Stimulated activated CD4-positive, alpha-beta T cell treated with anti-CD3 and anti-CD28 coated beads, TNF-alpha, amount 100 ng/mL, for 48 hours (primary cell): ENCODE results near the gene MAGI2.

Source experiments
- DNase-seq, 3 donors: peaks; one replicate each; pipeline ENCODE4 v3.0.0-alpha.2; 2020; ENCODE audit warnings: low read depth in 3 of 3

The MAGI2 gene

DNA sequence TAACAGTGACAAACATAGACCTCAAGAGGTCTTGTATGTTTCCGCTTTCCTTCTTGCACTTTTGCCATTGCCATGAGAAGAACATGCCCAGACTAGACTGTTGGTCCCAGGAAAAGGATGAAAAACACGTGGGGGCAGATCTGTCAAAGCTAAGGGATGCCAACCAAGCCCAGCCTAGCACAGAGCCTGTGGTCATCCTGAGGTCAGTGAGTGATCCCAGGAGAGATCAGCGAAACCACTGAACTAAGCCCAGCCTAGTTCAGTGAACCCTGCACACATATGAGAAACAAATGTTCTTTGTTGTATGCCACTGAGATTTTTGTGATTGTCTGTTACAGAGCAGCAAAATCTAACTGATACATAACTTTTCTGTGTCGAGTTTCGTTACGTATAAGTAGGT is 718.8 kb downstream of the MAGI2 start:
- DNase-seq, result no peak

DNA sequence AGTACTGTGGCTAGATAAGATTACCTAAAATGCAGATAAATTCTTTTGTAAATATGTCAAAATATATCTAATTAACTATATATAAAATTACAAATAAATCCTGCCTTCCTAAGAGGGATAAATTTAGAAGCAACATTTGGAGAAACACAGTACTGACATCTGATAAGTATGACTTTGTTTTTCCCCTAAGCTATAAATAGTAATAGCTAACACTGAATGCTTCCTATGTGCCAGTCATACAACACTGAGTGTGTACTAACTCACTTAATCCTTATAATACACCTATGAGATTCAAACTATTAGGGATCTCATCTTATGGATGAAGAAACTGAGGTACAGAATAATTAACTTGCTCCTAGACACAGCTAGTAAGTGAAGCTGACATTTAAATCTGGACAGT is 733.4 kb downstream of the MAGI2 start:
- no peak for DNase-seq

DNA sequence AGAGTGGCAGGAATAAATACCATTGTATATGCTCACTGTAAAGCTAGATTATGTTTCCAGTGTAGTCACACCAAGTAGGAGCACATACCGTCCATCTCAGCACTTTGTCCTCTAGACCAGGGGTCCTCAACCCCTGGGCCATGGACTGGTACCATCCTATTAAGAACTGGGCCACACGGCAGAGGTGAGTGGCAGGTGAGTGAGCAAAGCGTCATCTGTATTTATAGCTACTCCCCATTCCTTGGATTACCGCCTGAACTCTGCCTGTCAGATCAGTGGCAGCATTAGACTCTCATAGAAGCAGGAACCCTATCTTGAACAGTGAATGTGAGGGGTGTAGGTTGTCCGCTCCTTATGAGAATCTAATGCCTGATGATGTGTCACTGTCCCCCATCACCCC is 735.3 kb downstream of the MAGI2 start:
- no peak for DNase-seq

GRCh38 chr7:78716876-78717275 is 736.6 kb downstream of the MAGI2 start:
- DNase-seq, result no peak

- DNase-seq, result no peak
These were observed 739.1 kb downstream of the MAGI2 start for GRCh38 chr7:78714356-78714755.

DNA sequence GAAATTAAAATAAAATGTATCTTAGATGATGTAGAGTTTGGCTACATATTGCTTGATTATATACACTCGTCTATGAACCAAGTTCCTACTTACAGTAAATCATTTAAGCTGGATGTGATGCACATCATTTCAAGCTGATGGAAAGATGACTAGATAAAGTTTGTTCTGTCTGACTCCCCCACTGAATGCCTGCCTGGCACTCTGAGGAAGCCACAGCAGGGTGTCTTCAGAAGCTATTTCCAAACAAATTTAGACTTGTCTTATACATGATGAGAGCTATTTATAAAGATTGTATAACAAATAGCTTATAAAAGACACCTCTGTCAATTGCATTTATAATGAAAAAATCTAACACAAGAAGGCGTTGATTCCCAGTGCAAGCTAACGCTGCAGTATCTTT is 741.4 kb downstream of the MAGI2 start:
- DNase-seq, result no peak

DNA sequence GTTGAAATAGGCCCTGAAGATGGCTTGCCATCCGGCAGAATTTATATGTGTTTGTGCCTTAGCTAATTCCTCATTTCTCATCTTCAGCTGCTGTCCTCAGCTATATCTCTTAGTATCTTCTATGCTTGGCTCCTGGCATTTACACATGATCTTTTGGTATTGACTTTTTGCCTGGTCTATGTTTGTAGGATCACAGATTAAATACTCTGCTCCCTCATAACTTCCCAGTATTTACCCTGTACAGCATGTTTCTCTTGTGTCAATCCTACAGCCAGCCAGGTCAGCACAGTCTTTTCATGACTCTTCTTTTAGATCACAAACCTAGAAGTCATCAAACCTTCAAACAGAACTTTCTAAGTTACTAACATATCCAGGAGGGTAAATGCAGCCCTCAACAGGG is 743.8 kb downstream of the MAGI2 start:
- DNase-seq, result no peak

DNA sequence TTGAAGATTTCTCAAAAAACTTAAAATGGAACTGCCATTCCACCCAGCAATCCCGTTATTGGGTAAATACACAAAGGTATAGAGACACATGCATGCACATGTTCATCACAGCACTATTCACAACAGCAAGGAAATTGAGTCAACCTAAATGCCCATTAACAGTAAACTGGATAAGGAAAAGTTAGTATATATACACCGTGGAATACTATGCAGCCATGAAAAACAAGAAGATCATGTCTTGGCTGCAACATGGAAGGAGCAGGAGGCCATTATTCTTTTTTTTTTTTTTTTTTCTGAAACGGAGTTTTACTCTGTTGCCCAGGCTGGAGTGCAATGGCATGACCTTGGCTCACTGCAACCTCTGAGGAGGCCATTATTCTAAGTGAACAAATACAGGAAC is 749.0 kb downstream of the MAGI2 start:
- no peak for DNase-seq

DNA sequence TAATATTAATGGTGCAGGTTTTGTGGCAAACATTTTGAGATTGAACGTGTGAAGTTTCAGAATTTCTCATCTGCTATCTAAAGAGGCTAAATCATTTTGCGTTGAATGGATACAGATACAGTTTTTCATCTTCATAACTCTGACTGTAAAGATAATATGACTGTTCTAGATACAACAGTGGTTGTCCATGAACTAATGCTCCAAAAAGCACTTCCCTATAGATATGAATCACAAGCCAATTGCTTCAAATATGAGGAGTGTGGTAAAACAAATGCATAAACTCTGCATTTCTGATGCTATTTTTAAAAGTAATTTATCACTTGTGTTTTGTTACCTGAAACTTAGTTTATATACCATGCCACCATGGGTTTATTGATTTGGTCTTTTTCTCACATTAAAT is 750.1 kb downstream of the MAGI2 start:
- no peak for DNase-seq

- no peak for DNase-seq
These were observed 750.7 kb downstream of the MAGI2 start for GRCh38 chr7:78702770-78703169.

DNA sequence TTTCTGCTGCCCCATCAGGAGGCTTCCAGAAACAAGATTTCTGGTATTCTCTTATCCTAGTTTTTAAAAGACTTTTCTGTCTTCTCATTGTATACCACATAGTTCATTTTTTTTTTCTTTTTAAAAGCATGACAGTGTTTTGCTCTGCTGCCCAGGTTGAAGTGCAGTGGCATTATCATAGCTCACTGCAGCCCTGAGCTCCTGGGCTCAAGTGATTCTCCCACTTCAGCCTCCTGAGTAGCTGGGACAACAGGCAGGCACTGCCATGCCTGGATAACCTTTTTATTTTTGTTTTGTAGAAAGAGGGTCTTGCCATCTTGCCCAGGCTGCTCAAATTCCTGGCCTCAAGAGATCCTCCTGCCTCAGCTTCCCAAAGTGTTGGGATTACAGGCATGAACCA is 757.6 kb downstream of the MAGI2 start:
- DNase-seq, result no peak

DNA sequence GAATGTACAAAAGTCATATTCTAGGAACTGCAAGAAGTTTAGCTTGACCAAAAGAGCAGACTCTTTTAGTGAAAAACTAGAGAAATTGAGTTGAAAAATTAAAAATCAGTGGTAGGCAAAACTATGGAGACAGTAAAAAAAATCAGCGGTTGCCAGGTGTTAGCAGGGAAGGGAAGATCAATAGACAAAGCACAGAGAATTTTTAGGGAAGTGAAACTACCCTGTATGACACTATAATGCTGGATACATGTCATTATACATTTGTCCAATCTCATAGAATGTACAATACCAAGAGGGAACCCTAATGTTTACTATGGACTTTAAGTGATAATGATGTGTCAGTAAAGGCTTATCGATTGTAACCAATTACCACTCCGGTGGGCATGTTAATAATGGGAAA is 761.9 kb downstream of the MAGI2 start:
- DNase-seq, result no peak

- no peak for DNase-seq
These were observed 763.3 kb downstream of the MAGI2 start for GRCh38 chr7:78690174-78690573.

GRCh38 chr7:78688376-78688775 is 765.1 kb downstream of the MAGI2 start:
- no peak for DNase-seq

DNA sequence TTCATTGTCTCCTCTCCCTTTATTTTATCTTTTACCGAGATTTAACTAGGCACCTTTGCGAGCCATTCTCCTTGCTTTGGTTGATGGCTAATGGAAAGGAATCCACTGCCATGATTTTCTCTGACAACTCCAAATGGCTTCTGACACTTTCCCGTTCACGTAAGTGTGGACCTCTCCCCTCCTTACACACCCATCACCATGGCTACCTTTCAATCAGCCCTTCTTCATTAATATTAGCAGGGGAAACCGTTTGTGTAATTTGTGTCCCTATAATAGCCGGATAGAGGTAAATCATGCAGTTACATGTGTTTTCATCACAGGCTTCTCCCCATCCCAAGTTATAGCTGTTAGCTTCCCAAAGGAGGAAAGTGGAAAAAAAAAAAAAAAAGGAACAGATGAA is 767.3 kb downstream of the MAGI2 start:
- no peak for DNase-seq

DNA sequence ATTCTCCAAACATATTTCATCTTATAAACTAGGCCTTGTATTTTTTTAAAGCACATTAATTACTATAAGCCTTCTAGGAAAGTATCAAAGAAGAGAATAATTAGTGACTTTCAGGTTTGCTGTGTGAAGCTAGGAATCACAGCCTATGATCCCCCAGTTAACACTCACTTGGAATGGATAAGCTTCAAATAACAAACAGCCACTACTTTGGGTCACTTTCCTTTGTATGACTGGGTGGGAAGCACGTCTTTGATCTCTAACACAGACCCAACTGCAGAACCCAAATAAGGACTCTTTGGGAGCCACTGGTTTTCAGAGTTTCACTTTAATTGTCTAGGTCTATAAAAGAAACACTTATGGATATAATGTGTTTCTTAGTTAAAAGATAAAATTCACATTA is 769.3 kb downstream of the MAGI2 start:
- no peak for DNase-seq

GRCh38 chr7:78683566-78683965 is 769.9 kb downstream of the MAGI2 start:
- no peak for DNase-seq

DNA sequence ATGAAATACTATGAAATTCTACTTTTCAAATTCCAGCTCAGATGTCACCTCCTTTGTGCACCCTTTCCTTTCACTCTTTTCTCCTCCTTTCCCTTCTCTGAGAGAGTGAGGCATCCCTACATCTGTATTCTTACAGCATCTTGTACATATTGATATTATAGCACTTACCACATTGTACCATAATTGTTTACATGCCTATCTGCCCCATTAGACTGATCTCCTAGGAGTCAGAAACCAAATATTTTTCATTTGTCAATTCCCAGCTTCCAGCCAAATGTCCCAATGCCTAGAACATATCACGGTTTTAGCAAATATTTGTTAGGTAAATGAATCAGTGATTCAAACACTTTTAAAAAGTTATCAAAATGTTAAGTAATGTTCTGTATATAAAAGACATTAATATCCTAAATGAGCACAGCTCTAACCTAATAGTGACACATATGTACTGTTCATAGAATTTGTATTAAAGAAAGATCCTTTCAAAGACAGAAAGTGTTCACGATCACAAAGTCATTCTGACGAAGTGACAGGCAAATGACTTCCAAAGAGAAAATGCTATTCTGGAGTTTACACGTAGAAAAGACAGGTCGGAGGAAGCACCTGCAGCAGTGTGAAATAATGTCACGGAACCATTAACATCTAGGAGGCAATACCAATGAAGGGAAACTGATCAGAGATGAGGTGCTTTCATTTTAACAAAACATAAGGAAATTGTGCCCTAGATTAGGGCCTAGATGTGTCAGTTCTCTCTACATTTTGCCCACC is 774.2 kb downstream of the MAGI2 start:
- DNase-seq, result no peak

DNA sequence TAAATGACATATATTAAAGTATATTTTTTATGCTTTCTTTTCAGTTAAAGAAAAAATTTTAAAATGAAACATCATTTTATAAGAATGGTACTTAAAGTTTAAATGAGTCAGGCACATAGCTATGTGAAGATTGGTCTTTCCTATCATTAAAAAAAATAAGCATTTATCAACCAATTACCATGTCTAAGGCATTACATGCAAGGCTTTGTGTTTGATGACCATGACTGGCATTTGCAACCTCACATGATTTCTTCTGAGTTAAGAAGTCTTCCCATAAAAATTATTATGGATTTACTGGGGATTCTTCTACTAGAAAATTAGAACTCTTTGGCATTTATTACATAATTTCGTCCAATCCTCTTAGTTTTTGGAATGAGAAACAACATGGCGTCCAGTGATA is 776.1 kb downstream of the MAGI2 start:
- no peak for DNase-seq

DNA sequence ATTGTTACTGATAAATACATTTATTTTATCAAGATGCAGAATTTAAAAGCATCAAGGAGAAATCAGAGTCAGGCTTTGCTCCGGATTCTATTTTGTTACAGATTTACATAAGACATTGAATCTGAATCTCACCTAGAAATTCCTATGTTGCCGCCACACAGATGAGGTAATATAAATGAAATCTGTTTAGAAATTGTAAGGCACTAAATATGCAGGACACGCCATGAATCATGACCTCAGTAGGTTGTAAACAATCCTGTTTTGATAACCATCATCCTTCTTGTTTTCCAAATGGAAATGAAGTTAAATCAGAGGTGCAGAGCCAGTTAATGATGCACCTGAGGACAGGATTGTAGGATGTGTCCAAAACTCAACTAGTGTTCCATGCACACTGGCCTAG is 778.0 kb downstream of the MAGI2 start:
- DNase-seq, result no peak

DNA sequence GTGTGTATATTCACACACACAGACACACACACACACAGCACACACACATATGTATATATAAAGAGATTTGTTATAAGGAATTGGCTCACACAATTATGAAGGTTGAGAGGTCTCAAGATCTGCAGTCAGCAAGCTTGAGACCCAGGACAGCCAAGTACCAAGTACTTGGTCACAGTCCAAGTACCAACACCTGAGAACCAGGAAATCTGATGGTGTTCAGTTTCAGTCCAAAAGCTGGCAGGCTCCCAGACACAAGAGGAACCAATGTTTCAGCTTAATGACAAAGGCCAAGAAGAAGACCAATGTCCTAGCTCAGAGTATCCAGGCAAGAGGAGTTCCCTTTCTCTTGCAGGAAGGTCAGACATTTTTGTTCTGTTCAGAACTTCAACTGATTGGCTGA is 780.2 kb downstream of the MAGI2 start:
- DNase-seq, result no peak

DNA sequence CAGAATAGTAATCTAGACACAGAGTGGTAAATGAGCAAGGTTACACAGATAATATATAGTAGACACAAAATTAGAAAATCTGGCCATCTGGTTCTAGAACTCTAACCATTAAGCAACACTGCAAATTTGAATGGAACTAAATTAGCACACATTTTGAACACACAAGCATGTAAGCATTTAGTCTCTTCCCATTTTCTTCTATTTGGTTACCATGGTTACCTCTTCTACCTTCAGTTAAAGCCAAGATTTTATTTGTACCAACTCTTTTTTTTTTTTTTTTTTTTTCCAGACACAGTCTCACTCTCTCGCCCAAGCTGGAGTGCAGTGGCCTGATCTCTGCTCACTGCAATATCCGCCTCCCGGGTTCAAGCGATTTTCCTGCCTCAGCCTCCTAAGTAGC is 790.5 kb downstream of the MAGI2 start:
- no peak for DNase-seq

- DNase-seq, result no peak
These were observed 803.5 kb downstream of the MAGI2 start for GRCh38 chr7:78649976-78650375.

GRCh38 chr7:78649236-78649635 is 804.2 kb downstream of the MAGI2 start:
- no peak for DNase-seq
